Measurements from ENCODE around the gene ZNF790. TPM values are rescaled to one million over a fixed set of nuclear protein-coding genes. Genes with fewer than 3 reads are reported as not detected.
A peak's percentile ranks its signal among the peaks of the same experiment; 100 is the strongest.

ZNF790 gene
- total and polyA plus RNA-seq, 2 of the 13 experiments (the other 11 are each of a cell fraction or from before 2014, with no cell fraction given), result 1.3 to 5.3 TPM

DNA sequence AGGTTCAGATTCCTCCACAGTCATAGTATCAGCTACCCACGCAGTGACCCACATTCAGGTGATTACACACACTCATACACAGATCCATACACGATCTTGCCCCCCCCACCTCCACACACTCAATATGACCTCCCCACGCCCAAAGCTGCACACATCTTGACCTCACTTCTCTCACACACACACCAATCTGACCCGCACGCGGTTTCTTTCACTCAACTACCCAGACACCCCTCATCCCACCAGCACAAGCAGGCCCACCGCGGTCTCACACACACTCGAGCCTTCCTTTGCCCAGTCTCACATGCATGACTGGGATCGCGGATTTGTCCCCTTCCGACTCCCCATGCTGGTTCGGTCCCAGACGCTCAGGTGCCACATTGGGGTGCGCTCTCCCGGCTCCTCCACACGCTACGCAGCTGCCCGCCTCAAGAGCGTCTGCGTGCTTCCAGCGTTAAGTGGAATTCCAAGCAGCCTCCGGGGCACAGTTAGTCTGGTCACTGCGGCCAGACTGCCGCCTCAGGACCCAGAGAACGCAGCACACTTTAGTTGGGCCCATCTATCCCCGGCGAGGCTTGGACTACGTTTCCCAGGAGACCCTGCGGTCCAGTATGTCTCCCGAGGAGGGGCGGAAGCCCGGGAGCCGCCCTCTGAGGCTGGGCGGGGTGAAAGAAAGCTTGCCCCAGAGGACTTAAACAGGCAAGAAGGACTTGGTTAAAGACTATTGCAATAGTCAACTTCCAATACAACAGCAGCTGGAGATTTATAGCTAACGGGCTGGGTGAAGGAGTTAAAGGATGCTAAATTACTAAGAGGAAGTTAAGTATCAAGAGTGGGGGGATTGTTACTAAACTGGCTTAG lies 11.7 kb upstream of the ZNF790 start (continued):
- TF ChIP-seq USF2 (IDR thresholded peaks at IDR 0.05; ENCODE audit: low read depth, low read length), result no peak
- no peak for TF ChIP-seq USF2 (CRISPR knock-in tag; IDR thresholded peaks at IDR 0.05; ENCODE audit: borderline replicate concordance)
- peak; percentile 43; the same call in 1 of the 2 replicates for TF ChIP-seq PITX1 (CRISPR knock-in tag; IDR thresholded peaks at IDR 0.05)
- TF ChIP-seq TBX2 (CRISPR knock-in tag; IDR thresholded peaks at IDR 0.05; ENCODE audit: borderline replicate concordance), result peak; percentile 53
- TF ChIP-seq HMGXB4 (CRISPR knock-in tag; IDR thresholded peaks at IDR 0.05; ENCODE audit: borderline replicate concordance in 1 of 2, low read depth in 1 of 2), result peak in 1 of 2 experiments; percentile 47; a peak in 1 of 4 replicates
- TF ChIP-seq CREB3 (CRISPR knock-in tag; IDR thresholded peaks at IDR 0.05), result no peak
- TF ChIP-seq ZNF501 (CRISPR knock-in tag; IDR thresholded peaks at IDR 0.05), result peak; percentile 54
- TF ChIP-seq, protein P1, sequence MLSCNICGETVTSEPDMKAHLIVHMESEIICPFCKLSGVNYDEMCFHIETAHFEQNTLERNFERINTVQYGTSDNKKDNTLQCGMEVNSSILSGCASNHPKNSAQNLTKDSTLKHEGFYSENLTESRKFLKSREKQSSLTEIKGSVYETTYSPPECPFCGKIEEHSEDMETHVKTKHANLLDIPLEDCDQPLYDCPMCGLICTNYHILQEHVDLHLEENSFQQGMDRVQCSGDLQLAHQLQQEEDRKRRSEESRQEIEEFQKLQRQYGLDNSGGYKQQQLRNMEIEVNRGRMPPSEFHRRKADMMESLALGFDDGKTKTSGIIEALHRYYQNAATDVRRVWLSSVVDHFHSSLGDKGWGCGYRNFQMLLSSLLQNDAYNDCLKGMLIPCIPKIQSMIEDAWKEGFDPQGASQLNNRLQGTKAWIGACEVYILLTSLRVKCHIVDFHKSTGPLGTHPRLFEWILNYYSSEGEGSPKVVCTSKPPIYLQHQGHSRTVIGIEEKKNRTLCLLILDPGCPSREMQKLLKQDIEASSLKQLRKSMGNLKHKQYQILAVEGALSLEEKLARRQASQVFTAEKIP (CRISPR knock-in tag; IDR thresholded peaks at IDR 0.05; ENCODE audit: borderline replicate concordance), result no peak
- TF ChIP-seq MED1 (CRISPR knock-in tag; IDR thresholded peaks at IDR 0.05), result no peak; the same call in 1 of the 2 replicates
- 0 out of 2 replicates have a peak, but pooled peaks have one; percentile 2 for TF ChIP-seq AHDC1 (CRISPR knock-in tag; IDR thresholded peaks at IDR 0.05; ENCODE audit: borderline replicate concordance)
- peak; percentile 39; the same call in 1 of the 2 replicates for TF ChIP-seq LBX2 (CRISPR knock-in tag; IDR thresholded peaks at IDR 0.05; ENCODE audit: borderline replicate concordance)
